Measurements from ENCODE around the gene ANKS1A. TPM values are rescaled to one million over a fixed set of nuclear protein-coding genes. Genes with fewer than 3 reads are reported as not detected.

The ANKS1A gene
- polyA plus RNA-seq, 1 experiment, result 5.1 TPM

GRCh38 chr6:35088281-35089215, 199.5 kb downstream of the ANKS1A start:
- ChIA-PET CTCF (interaction anchor here (2.1 to 2.8 kb wide), 3 partner anchors 51 to 152 kb away, joined by 5 to 8 read pairs (median 7); no protein-coding TSS in a partner anchor), POLR2A (no interaction called here)
- no peak overlapping the region for H3K4me3 ChIP-seq (ENCODE audit: low read depth, low read length)
- TF ChIP-seq CTCF (IDR thresholded peaks at IDR 0.05; ENCODE audit: low read depth, low read length), result no peak
- DNase-seq (ENCODE audit: low read depth, low spot score), result no peak
- peaks cover 5% of the 10 kb centered on the region; the same call in 1 of the 2 replicates for H3K9me3 ChIP-seq (ENCODE audit: control insufficient read depth, insufficient read depth, low read length)
- no peaks in the 10 kb centered on the region for H3K27me3 ChIP-seq (ENCODE audit: control insufficient read depth, insufficient read depth, low read length)
- H3K27ac ChIP-seq (ENCODE audit: low read depth, low read length), result no peak overlapping the region

- no peaks in the 10 kb centered on the region for H3K27me3 ChIP-seq (ENCODE audit: control insufficient read depth, insufficient read depth, low read length)
- DNase-seq (ENCODE audit: low read depth, low spot score), result no peak
- no peak overlapping the region for H3K4me3 ChIP-seq (ENCODE audit: low read depth, low read length)
- ChIA-PET CTCF (interaction anchor here (2.1 to 4.4 kb wide), 4 partner anchors 50 to 151 kb away, joined by 5 to 22 read pairs (median 8); no protein-coding TSS in a partner anchor), POLR2A (no interaction called here)
- peak overlapping the region; percentile 3 for H3K27ac ChIP-seq (ENCODE audit: low read depth, low read length)
- no peak for TF ChIP-seq CTCF (IDR thresholded peaks at IDR 0.05; ENCODE audit: low read depth, low read length)
- peaks cover 5% of the 10 kb centered on the region; the same call in 1 of the 2 replicates for H3K9me3 ChIP-seq (ENCODE audit: control insufficient read depth, insufficient read depth, low read length)
Measured at GRCh38 chr6:35089216-35089934, 200.3 kb downstream of the ANKS1A start.

- no peaks in the 10 kb centered on the region for H3K27me3 ChIP-seq (ENCODE audit: control insufficient read depth, insufficient read depth, low read length)
- peak; percentile 42 for DNase-seq (ENCODE audit: low read depth, low spot score)
- TF ChIP-seq CTCF (IDR thresholded peaks at IDR 0.05; ENCODE audit: low read depth, low read length), result no peak
- ChIA-PET POLR2A (no interaction called here), CTCF (interaction anchor here (2.1 to 4.4 kb wide), 3 partner anchors 50 to 150 kb away, joined by 5 to 22 read pairs (median 8); no protein-coding TSS in a partner anchor)
- H3K4me3 ChIP-seq (ENCODE audit: low read depth, low read length), result no peak overlapping the region
- H3K27ac ChIP-seq (ENCODE audit: low read depth, low read length), result peak overlapping the region; percentile 3
- peaks cover 5% of the 10 kb centered on the region; the same call in 1 of the 2 replicates for H3K9me3 ChIP-seq (ENCODE audit: control insufficient read depth, insufficient read depth, low read length)
Measured at GRCh38 chr6:35089935-35090505, 201.0 kb downstream of the ANKS1A start.

GRCh38 chr6:35090734-35091133, 201.7 kb downstream of the ANKS1A start:
- ChIA-PET POLR2A (no interaction called here), CTCF (interaction anchor here (2.1 to 4.4 kb wide), 3 partner anchors 49 to 150 kb away, joined by 5 to 22 read pairs (median 8); no protein-coding TSS in a partner anchor)
- no peak for TF ChIP-seq CTCF (IDR thresholded peaks at IDR 0.05; ENCODE audit: low read depth, low read length)

More at GRCh38 chr6:35090734-35091133, 201.7 kb downstream of the ANKS1A start:
- H3K9me3 ChIP-seq (ENCODE audit: control insufficient read depth, insufficient read depth, low read length), result peaks cover 5% of the 10 kb centered on the region; the same call in 1 of the 2 replicates
- H3K4me3 ChIP-seq (ENCODE audit: low read depth, low read length), result no peak overlapping the region
- H3K27ac ChIP-seq (ENCODE audit: low read depth, low read length), result no peak overlapping the region
- H3K27me3 ChIP-seq (ENCODE audit: control insufficient read depth, insufficient read depth, low read length), result no peaks in the 10 kb centered on the region
- DNase-seq (ENCODE audit: low read depth, low spot score), result no peak

Data from AG04450 (cell line).